OCI-M1 (cell line): ENCODE results near the gene PIEZO1.

ENCODE experiments used
- DNase-seq: peaks from one replicate; lab custom pipeline; 2025; lab: John Stamatoyannopoulos, UW

Gene PIEZO1

GRCh38 chr16:88749358-88749757 lies 35.7 kb downstream of the PIEZO1 start:
- DNase-seq, result no peak

DNA sequence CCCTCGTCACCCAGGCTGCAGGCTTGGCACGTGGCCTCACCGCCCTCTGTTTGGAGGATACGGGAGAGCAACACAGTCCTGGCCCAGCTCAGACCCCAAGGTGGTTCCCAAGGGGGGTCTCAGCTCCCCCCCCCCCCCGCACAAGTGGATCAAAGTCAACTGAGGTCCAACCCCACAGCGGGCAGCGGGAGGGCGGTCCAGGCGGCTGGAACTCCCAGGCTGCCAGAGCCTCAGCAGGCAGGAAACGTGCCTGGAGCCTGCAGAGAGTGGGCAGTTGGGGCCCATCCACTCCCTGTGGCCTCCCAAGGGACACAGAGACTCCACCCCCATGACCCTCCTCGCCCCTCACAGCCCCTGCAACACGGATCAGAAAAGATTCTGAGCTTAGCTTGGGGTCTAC lies 36.7 kb downstream of the PIEZO1 start:
- DNase-seq, result no peak

DNA sequence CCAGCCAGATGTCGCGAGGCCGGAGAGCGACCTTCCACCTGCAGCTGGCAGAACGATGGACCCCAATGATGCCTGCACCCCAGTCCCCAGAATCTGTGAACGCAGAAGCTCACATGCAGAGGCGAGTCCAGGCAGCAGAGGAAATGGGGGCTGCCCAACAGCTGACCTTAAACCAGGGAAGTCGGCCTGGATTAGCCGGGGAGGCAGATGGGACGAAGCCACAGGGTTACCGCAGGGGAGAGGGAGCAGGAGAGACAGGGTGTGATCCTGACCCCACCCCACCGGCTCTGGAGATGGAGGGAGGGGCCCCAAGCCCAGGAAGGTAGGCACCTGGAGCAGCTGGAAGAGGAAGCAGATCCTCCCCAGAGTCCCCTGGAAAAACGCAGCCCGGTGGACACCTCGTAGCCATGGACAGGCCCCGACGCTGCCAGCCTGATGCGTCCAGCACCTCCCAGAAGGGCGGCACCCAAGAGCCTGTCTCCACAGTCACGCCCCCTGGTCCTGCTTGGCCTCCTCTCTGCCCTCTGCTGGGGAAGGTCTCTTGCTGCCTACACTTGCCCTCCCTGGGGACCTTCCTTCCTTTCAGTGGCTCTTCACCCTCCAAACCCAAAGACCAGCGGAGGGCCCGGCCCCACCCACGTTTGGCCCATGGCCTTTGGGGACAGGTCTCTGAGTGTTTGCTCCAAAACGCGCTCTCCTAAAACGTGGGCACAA lies 37.3 kb downstream of the PIEZO1 start:
- DNase-seq, result peak; percentile 84

- no peak for DNase-seq
Observed at GRCh38 chr16:88746506-88746905, 38.5 kb downstream of the PIEZO1 start.

- DNase-seq, result no peak
Observed at GRCh38 chr16:88744577-88745521, 40.2 kb downstream of the PIEZO1 start.

GRCh38 chr16:88743693-88744576 lies 41.1 kb downstream of the PIEZO1 start:
- DNase-seq, result peak; percentile 60

- no peak for DNase-seq
Observed at GRCh38 chr16:88742896-88743605, 42.0 kb downstream of the PIEZO1 start.

DNA sequence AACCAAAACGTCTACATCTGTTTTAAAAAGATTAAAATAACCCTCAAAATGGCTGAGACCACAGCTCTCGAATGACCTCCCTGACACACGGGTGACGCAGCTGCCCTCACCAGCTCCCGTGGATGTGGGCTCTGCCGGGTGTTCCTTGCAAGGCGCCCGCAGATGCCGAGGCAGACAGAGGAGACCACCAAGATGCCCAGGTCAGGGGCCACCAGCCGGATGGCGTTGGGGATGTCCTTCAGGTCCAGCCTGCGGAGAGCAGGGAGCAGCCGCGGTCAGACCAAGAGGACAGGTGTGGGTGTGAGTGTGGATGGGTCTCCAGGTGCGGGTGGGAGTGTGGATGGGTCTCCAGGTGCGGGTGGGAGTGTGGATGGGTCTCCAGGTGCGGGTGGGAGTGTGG lies 43.7 kb downstream of the PIEZO1 start:
- no peak for DNase-seq

DNA sequence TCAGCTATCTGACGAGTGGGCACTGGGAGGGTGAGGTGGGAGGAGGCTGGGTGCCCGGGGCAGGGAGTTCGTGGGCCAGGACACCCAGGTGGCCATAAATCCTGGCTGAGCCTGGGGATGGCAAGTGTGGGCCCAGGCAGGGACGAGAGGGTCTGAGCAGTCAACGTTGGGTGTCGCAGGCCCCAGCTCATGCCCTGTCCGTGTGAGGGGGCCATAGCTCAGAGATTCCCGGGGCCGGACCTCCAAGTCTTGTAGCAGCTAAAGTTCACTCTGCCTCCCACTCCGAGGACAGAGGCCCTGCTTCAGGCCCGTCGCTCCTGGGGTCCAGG lies 44.3 kb downstream of the PIEZO1 start:
- no peak for DNase-seq

- no peak for DNase-seq
Observed at GRCh38 chr16:88739977-88740726, 44.9 kb downstream of the PIEZO1 start.

- DNase-seq, result no peak
Observed at GRCh38 chr16:88739139-88739976, 45.7 kb downstream of the PIEZO1 start.

DNA sequence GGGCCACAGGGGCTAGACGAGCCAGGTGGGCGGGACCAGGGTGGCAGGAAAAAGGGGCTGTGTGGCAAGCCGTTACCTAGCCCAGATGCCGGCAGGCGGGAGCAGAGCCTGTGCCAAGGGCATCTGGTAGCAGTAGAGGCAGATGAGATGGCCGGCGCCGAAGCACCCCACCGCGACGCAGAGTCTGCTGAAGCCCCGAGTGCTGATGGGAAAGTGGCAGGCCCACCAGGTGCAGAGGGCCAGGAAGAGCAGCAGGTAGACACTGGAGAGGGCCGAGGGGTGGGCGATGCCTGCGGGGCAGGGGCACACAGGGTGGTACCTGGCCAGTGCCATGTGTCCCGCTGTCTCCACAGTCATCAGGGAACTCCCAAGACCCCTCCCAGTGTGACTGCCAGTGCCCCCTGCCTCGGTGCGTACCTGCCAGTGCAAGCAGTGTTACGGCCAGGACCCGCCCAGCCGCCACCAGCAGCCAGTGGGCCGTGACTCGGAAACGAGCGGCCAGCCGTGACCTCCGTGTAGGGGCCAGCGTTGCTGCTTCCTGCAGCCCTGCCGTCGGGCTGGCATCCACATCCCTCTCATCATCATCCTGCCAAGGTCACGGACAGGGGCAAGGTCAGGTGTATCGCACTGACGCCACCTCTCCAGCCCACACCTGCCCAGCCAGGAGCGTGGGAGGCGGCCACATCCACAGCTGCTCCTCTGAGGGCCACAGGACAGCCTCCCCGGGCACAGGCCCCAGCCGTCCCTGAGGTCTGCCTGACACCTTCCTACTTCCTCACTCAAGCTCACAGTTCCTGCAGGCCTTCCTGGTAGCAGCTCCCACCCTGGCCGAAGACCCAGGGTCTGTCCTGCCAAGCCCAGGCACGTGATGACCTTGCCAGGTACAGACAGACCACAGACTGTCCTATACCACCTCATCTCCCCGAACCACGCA lies 46.6 kb downstream of the PIEZO1 start:
- DNase-seq, result no peak

GRCh38 chr16:88737298-88738150 lies 47.5 kb downstream of the PIEZO1 start:
- DNase-seq, result peak; percentile 44

DNA sequence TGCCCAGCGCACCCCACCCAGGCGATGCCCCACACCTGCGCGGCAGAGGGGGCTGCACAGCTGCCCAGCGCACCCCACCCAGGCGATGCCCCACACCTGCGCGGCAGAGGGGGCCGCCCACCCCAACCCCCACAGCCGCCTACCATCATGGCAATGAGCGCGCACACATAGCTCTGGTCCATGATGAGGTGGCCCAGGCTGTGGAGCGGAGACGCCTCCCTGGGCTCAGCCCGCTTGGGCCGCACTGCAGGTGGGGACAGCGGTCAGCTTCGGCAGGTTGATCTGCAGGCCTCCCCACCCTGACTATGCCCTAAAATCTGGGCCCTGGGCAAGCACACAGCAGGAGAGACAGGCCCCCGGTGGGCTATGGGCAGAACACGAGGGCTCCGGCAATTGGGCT lies 48.5 kb downstream of the PIEZO1 start:
- DNase-seq, result no peak

- no peak for DNase-seq
Observed at GRCh38 chr16:88736088-88736487, 48.9 kb downstream of the PIEZO1 start.

DNA sequence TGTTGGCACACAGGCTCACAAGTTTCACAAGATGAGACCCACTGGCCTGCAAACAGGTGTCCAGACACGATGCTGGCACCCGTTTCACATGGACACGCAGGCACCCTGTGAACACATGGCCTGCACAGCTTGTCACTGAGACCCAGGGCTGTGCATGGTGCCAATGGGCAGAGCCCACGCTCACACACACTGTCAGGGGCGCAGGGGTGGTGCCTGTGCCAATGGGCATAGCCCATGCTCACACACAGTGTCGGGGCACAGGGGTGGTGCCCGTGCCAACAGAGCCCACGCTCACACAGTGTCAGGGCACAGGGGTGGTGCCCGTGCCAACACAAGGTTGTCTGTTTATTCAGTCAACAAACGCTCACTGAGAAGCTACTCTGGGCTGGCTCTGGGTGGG lies 49.4 kb downstream of the PIEZO1 start:
- no peak for DNase-seq

GRCh38 chr16:88735121-88735520 lies 49.9 kb downstream of the PIEZO1 start:
- no peak for DNase-seq

GRCh38 chr16:88734361-88734728 lies 50.7 kb downstream of the PIEZO1 start:
- DNase-seq, result no peak
